Measurements from ENCODE around the gene NDST3.

NDST3 gene

GRCh38 chr4:118034053-118034785 lies at the start of gene NDST3:
TSS of gene NDST3 (plus strand) at chr4:118034486. CDS start at chr4:118053911, 19,425 bp downstream.
- no peak for DNase-seq

GRCh38 chr4:117986321-117986720 lies 48.0 kb upstream of the NDST3 start:
- DNase-seq = no peak

GRCh38 chr4:117987464-117987863 lies 46.8 kb upstream of the NDST3 start:
- DNase-seq = no peak

GRCh38 chr4:117996891-117997290 lies 37.4 kb upstream of the NDST3 start:
- DNase-seq = no peak

GRCh38 chr4:118004088-118004487 lies 30.2 kb upstream of the NDST3 start:
- DNase-seq = no peak

- no peak for DNase-seq
These were observed 28.4 kb upstream of the NDST3 start for GRCh38 chr4:118005883-118006282.

- DNase-seq = no peak
These were observed 22.1 kb upstream of the NDST3 start for GRCh38 chr4:118012142-118012541.

GRCh38 chr4:118014831-118015230 lies 19.5 kb upstream of the NDST3 start:
- DNase-seq = no peak

GRCh38 chr4:118018381-118019145 lies 15.7 kb upstream of the NDST3 start:
- DNase-seq = no peak

- DNase-seq = no peak
These were observed 7.5 kb upstream of the NDST3 start for GRCh38 chr4:118026806-118027205.

- no peak for DNase-seq
These were observed 5.1 kb upstream of the NDST3 start for GRCh38 chr4:118029224-118029623.

GRCh38 chr4:118032691-118033090 lies 1.6 kb upstream of the NDST3 start:
- no peak for DNase-seq

GRCh38 chr4:118033148-118034052 lies 886 bp upstream of the NDST3 start:
- no peak for DNase-seq

GRCh38 chr4:118035309-118035708 lies 1.0 kb downstream of the NDST3 start:
- no peak for DNase-seq

GRCh38 chr4:118036336-118036735 lies 2.0 kb downstream of the NDST3 start:
- DNase-seq = no peak

GRCh38 chr4:118037955-118038354 lies 3.7 kb downstream of the NDST3 start:
- DNase-seq = no peak

GRCh38 chr4:118046323-118046722 lies 12.0 kb downstream of the NDST3 start:
- DNase-seq = no peak

GRCh38 chr4:118047043-118047442 lies 12.8 kb downstream of the NDST3 start:
- no peak for DNase-seq

- no peak for DNase-seq
These were observed 24.7 kb downstream of the NDST3 start for GRCh38 chr4:118058955-118059354.

- no peak for DNase-seq
These were observed 25.1 kb downstream of the NDST3 start for GRCh38 chr4:118059397-118059796.

- DNase-seq = no peak
These were observed 42.9 kb downstream of the NDST3 start for GRCh38 chr4:118076958-118077766.

GRCh38 chr4:118077767-118078105 lies 43.5 kb downstream of the NDST3 start:
- DNase-seq = no peak

GRCh38 chr4:118081434-118081833 lies 47.1 kb downstream of the NDST3 start:
- no peak for DNase-seq

All from activated CD4-positive, alpha-beta T cell treated with anti-CD3 and anti-CD28 coated beads for 4 hours (primary cell).